ENCODE data around the gene ZNF451.
"Not testable (repeated sequence)": the region's sequence is repeated elsewhere in the genome, so short reads cannot be mapped to it uniquely, and the experiment has no call there.

The ZNF451 gene

GRCh38 chr6:57089687-57090457 is at the start of gene ZNF451:
Gene ZNF451, plus strand, starts transcription at chr6:57090188. Its CDS starts 66 bp downstream, at chr6:57090254.
- peak; percentile 96 for DNase-seq

- DNase-seq = not testable (repeated sequence)
Measured at GRCh38 chr6:57044061-57044460, 45.9 kb upstream of the ZNF451 start.

GRCh38 chr6:57044568-57044967 is 45.4 kb upstream of the ZNF451 start:
- no peak for DNase-seq

GRCh38 chr6:57046332-57047256 is 43.4 kb upstream of the ZNF451 start, which contains the start of gene KIAA1586:
Gene KIAA1586, plus strand, starts transcription at chr6:57046693. Its CDS starts 63 bp downstream, at chr6:57046756.
- peak; percentile 82 for DNase-seq

GRCh38 chr6:57047257-57047585 is 42.8 kb upstream of the ZNF451 start:
- not testable (repeated sequence) for DNase-seq

- not testable (repeated sequence) for DNase-seq
Measured at GRCh38 chr6:57047859-57048258, 42.1 kb upstream of the ZNF451 start.

- DNase-seq = no peak
Measured at GRCh38 chr6:57048577-57048976, 41.4 kb upstream of the ZNF451 start.

- DNase-seq = no peak
Measured at GRCh38 chr6:57063847-57064246, 26.1 kb upstream of the ZNF451 start.

GRCh38 chr6:57064809-57065208 is 25.2 kb upstream of the ZNF451 start:
- no peak for DNase-seq

GRCh38 chr6:57068061-57068460 is 21.9 kb upstream of the ZNF451 start:
- no peak for DNase-seq

- no peak for DNase-seq
Measured at GRCh38 chr6:57069228-57069627, 20.8 kb upstream of the ZNF451 start.

GRCh38 chr6:57069920-57070331 is 20.1 kb upstream of the ZNF451 start:
- DNase-seq = no peak

- DNase-seq = no peak
Measured at GRCh38 chr6:57072108-57072507, 17.9 kb upstream of the ZNF451 start.

- no peak for DNase-seq
Measured at GRCh38 chr6:57074383-57074782, 15.6 kb upstream of the ZNF451 start.

GRCh38 chr6:57075092-57075491 is 14.9 kb upstream of the ZNF451 start:
- DNase-seq = no peak

GRCh38 chr6:57078531-57079207 is 11.3 kb upstream of the ZNF451 start:
- no peak for DNase-seq

GRCh38 chr6:57085471-57085870 is 4.5 kb upstream of the ZNF451 start:
- no peak for DNase-seq

GRCh38 chr6:57086843-57087242 is 3.1 kb upstream of the ZNF451 start:
- DNase-seq = no peak

- DNase-seq = no peak
Measured at GRCh38 chr6:57087916-57088315, 2.1 kb upstream of the ZNF451 start.

- no peak for DNase-seq
Measured at GRCh38 chr6:57089265-57089664, 723 bp upstream of the ZNF451 start.

- not testable (repeated sequence) for DNase-seq
Measured at GRCh38 chr6:57090458-57091067, 575 bp downstream of the ZNF451 start.

- not testable (repeated sequence) for DNase-seq
Measured at GRCh38 chr6:57091375-57091774, 1.4 kb downstream of the ZNF451 start.

GRCh38 chr6:57094689-57095088 is 4.7 kb downstream of the ZNF451 start:
- DNase-seq = no peak

Data from CD4-positive, alpha-beta T cell treated with Interleukin-4 for 4 hours (primary cell).